ENCODE measurements around the gene C12orf54. TPM values are rescaled to one million over a fixed set of nuclear protein-coding genes. Genes with fewer than 3 reads are reported as not detected.

Gene C12orf54
- total and polyA plus RNA-seq, 2 of the 13 experiments (the other 11 are each of a cell fraction or from before 2014, with no cell fraction given) = not detected

DNA sequence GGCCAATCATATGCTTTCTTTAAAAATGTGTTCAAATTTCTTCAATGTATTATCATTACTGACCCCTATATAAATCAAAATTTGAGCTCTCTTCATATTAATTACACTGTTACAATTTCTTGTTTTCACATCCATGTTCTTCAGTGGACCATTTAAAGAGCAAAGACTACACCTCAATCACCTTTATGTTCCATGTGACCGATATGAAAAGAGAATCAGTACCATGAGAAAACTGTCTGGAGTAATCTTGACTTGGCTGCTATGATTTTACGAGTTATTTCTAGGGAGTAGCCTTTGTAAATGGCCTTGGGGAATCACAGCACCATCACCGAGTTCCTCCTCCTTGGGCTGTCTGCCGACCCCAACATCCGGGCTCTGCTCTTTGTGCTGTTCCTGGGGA lies 43.0 kb downstream of the C12orf54 start, which contains the start of gene OR8S1 (continued):
- TF ChIP-seq TCF7L2 (IDR thresholded peaks at IDR 0.05; ENCODE audit: low read depth, low read length) (no peak), GABPB1 (CRISPR knock-in tag; IDR thresholded peaks at IDR 0.05) (no peak), RXRA (CRISPR knock-in tag; IDR thresholded peaks at IDR 0.05) (no peak), HOXA3 (CRISPR knock-in tag; IDR thresholded peaks at IDR 0.05) (no peak)

DNA sequence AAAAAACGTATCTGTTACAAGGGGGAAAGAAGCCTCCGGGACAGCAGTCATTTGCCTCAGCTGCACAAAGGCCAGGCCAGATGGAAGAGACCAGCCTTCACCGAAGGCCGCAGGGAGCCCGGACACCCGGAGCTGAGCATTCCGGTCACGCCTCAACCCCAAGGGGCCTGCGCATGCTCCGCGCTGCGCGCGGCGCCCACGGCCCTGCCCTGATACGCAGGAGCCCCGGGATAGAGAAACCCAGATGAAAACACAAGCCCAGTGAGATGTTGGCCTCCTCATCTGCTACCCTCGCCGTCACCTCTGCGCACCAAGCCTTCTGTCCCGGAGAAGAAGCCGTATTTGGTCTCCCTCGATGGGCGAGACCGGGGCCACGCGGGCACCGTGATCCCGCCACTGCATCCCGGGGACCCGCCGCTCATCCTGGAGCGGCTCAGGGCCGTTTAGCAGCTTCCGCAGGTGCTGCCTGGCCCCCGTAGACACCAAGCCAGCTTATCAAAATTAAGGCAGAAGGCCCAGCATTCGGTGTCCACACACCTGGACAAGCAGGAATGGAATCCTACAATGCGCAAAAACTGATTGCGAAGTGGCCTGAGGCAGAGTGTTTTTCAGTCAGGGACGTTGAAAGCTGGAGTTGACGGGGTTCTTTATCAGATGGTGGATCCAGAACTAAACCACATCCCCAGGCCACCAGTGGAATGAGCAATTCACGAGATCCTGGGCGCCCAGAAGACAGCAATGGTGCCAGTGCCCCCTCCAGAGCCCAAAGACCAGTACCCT lies 45.8 kb downstream of the C12orf54 start:
- H4K20me1 ChIP-seq (ENCODE audit: insufficient read depth, low read length) = no peaks in the 10 kb centered on the region
- DNase-seq (ENCODE audit: low spot score) (no peak), ATAC-seq (no peak), FAIRE-seq (no peak)
- intact Hi-C loops (cut with micrococcal nuclease; ENCODE audit: unreplicated experiment) = no loop called here
- no peak for TF ChIP-seq ZSCAN9 (CRISPR knock-in tag; IDR thresholded peaks at IDR 0.05; ENCODE audit: borderline replicate concordance)
- TF ChIP-seq CHCHD3 (CRISPR knock-in tag; IDR thresholded peaks at IDR 0.05) = no peak
- TF ChIP-seq ZNF430 (CRISPR knock-in tag; IDR thresholded peaks at IDR 0.05) = no peak
- no peak for TF ChIP-seq FOXK2 (IDR thresholded peaks at IDR 0.05)
- no peak for TF ChIP-seq RFX1 (IDR thresholded peaks at IDR 0.05)
- no peak for TF ChIP-seq PHF8 (CRISPR knock-in tag; IDR thresholded peaks at IDR 0.05)
- TF ChIP-seq HCFC1 (IDR thresholded peaks at IDR 0.05; ENCODE audit: low read depth, low read length) = no peak
- TF ChIP-seq KLF12 (CRISPR knock-in tag; IDR thresholded peaks at IDR 0.05; ENCODE audit: borderline replicate concordance) = no peak
- TF ChIP-seq, protein P1, sequence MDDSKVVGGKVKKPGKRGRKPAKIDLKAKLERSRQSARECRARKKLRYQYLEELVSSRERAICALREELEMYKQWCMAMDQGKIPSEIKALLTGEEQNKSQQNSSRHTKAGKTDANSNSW (CRISPR knock-in tag; IDR thresholded peaks at IDR 0.05; ENCODE audit: borderline replicate concordance) = no peak
- no peak for TF ChIP-seq ZNF263 (CRISPR knock-in tag; IDR thresholded peaks at IDR 0.05)
- no peak for TF ChIP-seq GTF2F1 (IDR thresholded peaks at IDR 0.05; ENCODE audit: low read length)
- no peak for TF ChIP-seq ISL2 (CRISPR knock-in tag; IDR thresholded peaks at IDR 0.05)
- no peak for TF ChIP-seq FOXP1 (IDR thresholded peaks at IDR 0.05)
- no peak for TF ChIP-seq FOXP1 (CRISPR knock-in tag; IDR thresholded peaks at IDR 0.05)
- no peak for TF ChIP-seq HNRNPUL1 (IDR thresholded peaks at IDR 0.05; ENCODE audit: low read depth, low read length)
- TF ChIP-seq ZNF501 (CRISPR knock-in tag; IDR thresholded peaks at IDR 0.05) = no peak
- TF ChIP-seq KDM3A (CRISPR knock-in tag; IDR thresholded peaks at IDR 0.05; ENCODE audit: low read depth) = no peak
- TF ChIP-seq ZNF546 (CRISPR knock-in tag; conservative IDR thresholded peaks at IDR 0.05) = no peak
- no peak for TF ChIP-seq IKZF1 (IDR thresholded peaks at IDR 0.05)
- TF ChIP-seq ZNF747 (CRISPR knock-in tag; IDR thresholded peaks at IDR 0.05; ENCODE audit: borderline replicate concordance) = no peak
- TF ChIP-seq, protein P2, sequence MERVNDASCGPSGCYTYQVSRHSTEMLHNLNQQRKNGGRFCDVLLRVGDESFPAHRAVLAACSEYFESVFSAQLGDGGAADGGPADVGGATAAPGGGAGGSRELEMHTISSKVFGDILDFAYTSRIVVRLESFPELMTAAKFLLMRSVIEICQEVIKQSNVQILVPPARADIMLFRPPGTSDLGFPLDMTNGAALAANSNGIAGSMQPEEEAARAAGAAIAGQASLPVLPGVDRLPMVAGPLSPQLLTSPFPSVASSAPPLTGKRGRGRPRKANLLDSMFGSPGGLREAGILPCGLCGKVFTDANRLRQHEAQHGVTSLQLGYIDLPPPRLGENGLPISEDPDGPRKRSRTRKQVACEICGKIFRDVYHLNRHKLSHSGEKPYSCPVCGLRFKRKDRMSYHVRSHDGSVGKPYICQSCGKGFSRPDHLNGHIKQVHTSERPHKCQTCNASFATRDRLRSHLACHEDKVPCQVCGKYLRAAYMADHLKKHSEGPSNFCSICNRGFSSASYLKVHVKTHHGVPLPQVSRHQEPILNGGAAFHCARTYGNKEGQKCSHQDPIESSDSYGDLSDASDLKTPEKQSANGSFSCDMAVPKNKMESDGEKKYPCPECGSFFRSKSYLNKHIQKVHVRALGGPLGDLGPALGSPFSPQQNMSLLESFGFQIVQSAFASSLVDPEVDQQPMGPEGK (CRISPR knock-in tag; IDR thresholded peaks at IDR 0.05) = no peak
- WGBS (ENCODE audit: low lambda C conversion rate) = 72% methylated on average over 27 of the region's 44 CpGs
- H2AFZ ChIP-seq (ENCODE audit: low read length) = no peak overlapping the region
- no peak overlapping the region for H3K4me2 ChIP-seq (ENCODE audit: low read depth, low read length)
- no peak overlapping the region for H3K4me3 ChIP-seq (replicated peaks in 1 of 3; ENCODE audit: insufficient read depth in 1 of 3, low read depth in 2 of 3, low read length in 3 of 3)
- H3K79me2 ChIP-seq (ENCODE audit: insufficient read depth, low read length) = no peaks in the 10 kb centered on the region
- H3K27me3 ChIP-seq (ENCODE audit: control insufficient read depth in 1 of 2, insufficient read depth in 2 of 2, low read length in 2 of 2) = peaks cover 4 to 15% of the 10 kb centered on the region in 2 experiments; a peak in 3 of 5 replicates
- BruUV-seq (replicated peaks) = no TSS peak
- no peak overlapping the region for H3K27ac ChIP-seq (ENCODE audit: extremely low read length, insufficient read depth, low read length)
- ChIA-PET POLR2A (no interaction called here), CTCF (ENCODE audit: low intra/inter-chr PET ratio, low total read pairs) (no interaction called here)
- in situ Hi-C loops (cut with HindIII; ENCODE audit: extremely low pct_ligation_motif_present, low pct_unique_long_range_greater_than_20kb) = no loop called here
- H3K36me3 ChIP-seq (replicated peaks in 1 of 2; ENCODE audit: control insufficient read depth in 1 of 2, insufficient read depth in 2 of 2, low read length in 2 of 2) = no peaks in the 10 kb centered on the region
- H3K9me3 ChIP-seq (ENCODE audit: low read length) = no peaks in the 10 kb centered on the region
- no peaks in the 10 kb centered on the region for H3K4me1 ChIP-seq (ENCODE audit: insufficient read depth, low read length)
- no peak overlapping the region for H3K9ac ChIP-seq (ENCODE audit: insufficient read depth, low read depth, low read length)
